ENCODE data around the gene CCDC154. TPM values are rescaled to one million over a fixed set of nuclear protein-coding genes. Genes with fewer than 3 reads are reported as not detected.

CCDC154 gene
- total RNA-seq, 2 experiments from 2014 or later = 0.85 to 1.1 TPM

GRCh38 chr16:1492923-1493745 is 48.8 kb upstream of the CCDC154 start, which contains the start of gene TELO2:
Gene TELO2 (plus strand): TSS chr16:1493360. CDS start chr16:1494282, 922 bp downstream.
- DNase-seq (ENCODE audit: low spot score) = peak; percentile 87
- no TSS peak for BruUV-seq (replicated peaks)
- H3K4me1 ChIP-seq (ENCODE audit: insufficient read depth, low read length, poor library complexity, severe bottlenecking) = peaks cover 16% of the 10 kb centered on the region
- H3K79me2 ChIP-seq (ENCODE audit: insufficient read depth, low read depth, low read length) = peaks cover 7% of the 10 kb centered on the region; the same call in 1 of the 2 replicates
- intact Hi-C loops (cut with micrococcal nuclease; ENCODE audit: unreplicated experiment) = loop anchor here (5.0 kb wide), 1 partner anchor 119 kb away; the partner anchor contains the start of genes CRAMP1 and IFT140
- H3K4me3 ChIP-seq (ENCODE audit: low read depth, low read length, poor library complexity, severe bottlenecking) = peak within 1 kb of the TSS; percentile 90
- peaks cover 33% of the 10 kb centered on the region for H3K36me3 ChIP-seq (ENCODE audit: insufficient read depth, low read length)
- H2AFZ ChIP-seq (ENCODE audit: low read length) = peak within 1 kb of the TSS; percentile 65
- ChIA-PET POLR2A (no interaction called here), CTCF (ENCODE audit: unreplicated experiment) (no interaction called here)
- no peaks in the 10 kb centered on the region for H3K9me3 ChIP-seq (ENCODE audit: low read length)
- H3K27ac ChIP-seq (ENCODE audit: low read depth, low read length, poor library complexity, severe bottlenecking) = peak within 1 kb of the TSS; percentile 59
- H3K9me2 ChIP-seq (ENCODE audit: insufficient read depth, low read length) = no peaks in the 10 kb centered on the region
- no peak for TF ChIP-seq CTCF (conservative IDR thresholded peaks at IDR 0.05; ENCODE audit: low read length)
- TF ChIP-seq EZH2phosphoT487 (IDR thresholded peaks at IDR 0.05; ENCODE audit: borderline replicate concordance, low read depth, low read length) = no peak
- H4K20me1 ChIP-seq (ENCODE audit: insufficient read depth, low read length) = no peaks in the 10 kb centered on the region
- peak within 1 kb of the TSS; percentile 80 for H3K4me2 ChIP-seq (ENCODE audit: low read length)

- TSS peak; percentile 99 for BruUV-seq (replicated peaks)
Measured at GRCh38 chr16:1492082-1492922, 47.9 kb upstream of the CCDC154 start.

More at GRCh38 chr16:1492082-1492922, 47.9 kb upstream of the CCDC154 start:
- H4K20me1 ChIP-seq (ENCODE audit: insufficient read depth, low read length) = no peaks in the 10 kb centered on the region
- peak overlapping the region; percentile 90 for H3K4me3 ChIP-seq (ENCODE audit: low read depth, low read length, poor library complexity, severe bottlenecking)
- ChIA-PET CTCF (ENCODE audit: unreplicated experiment) (no interaction called here), POLR2A (interaction anchor here (0.7 to 0.8 kb wide), 2 partner anchors 14 to 33 kb away, joined by 5 read pairs; no protein-coding TSS in a partner anchor)
- no peak for TF ChIP-seq EZH2phosphoT487 (IDR thresholded peaks at IDR 0.05; ENCODE audit: borderline replicate concordance, low read depth, low read length)
- no peak for TF ChIP-seq CTCF (conservative IDR thresholded peaks at IDR 0.05; ENCODE audit: low read length)
- no peak for DNase-seq (ENCODE audit: low spot score)
- no peaks in the 10 kb centered on the region for H3K9me3 ChIP-seq (ENCODE audit: low read length)
- peak overlapping the region; percentile 80 for H3K4me2 ChIP-seq (ENCODE audit: low read length)
- peak overlapping the region; percentile 59 for H3K27ac ChIP-seq (ENCODE audit: low read depth, low read length, poor library complexity, severe bottlenecking)
- H2AFZ ChIP-seq (ENCODE audit: low read length) = peak overlapping the region; percentile 65; the same call in 1 of the 2 replicates
- peaks cover 7% of the 10 kb centered on the region; the same call in 1 of the 2 replicates for H3K79me2 ChIP-seq (ENCODE audit: insufficient read depth, low read depth, low read length)
- no peaks in the 10 kb centered on the region for H3K9me2 ChIP-seq (ENCODE audit: insufficient read depth, low read length)
- intact Hi-C loops (cut with micrococcal nuclease; ENCODE audit: unreplicated experiment) = loop anchor here (5.0 kb wide), 1 partner anchor 120 kb away; the partner anchor contains the start of genes CRAMP1 and IFT140
- H3K36me3 ChIP-seq (ENCODE audit: insufficient read depth, low read length) = peaks cover 24% of the 10 kb centered on the region
- H3K4me1 ChIP-seq (ENCODE audit: insufficient read depth, low read length, poor library complexity, severe bottlenecking) = peaks cover 16% of the 10 kb centered on the region
